IgD-negative memory B cell (primary cell): ENCODE results near the gene ACTR2. TPM values are rescaled to one million over a fixed set of nuclear protein-coding genes. Genes with fewer than 3 reads are reported as not detected.
"Not testable (repeated sequence)": the region's sequence is repeated elsewhere in the genome, so short reads cannot be mapped to it uniquely, and the experiment has no call there.

Source experiments
- H3K27ac Mint-ChIP-seq, 3 donors: one replicate each; pipeline ENCODE4 v1.8.0; 2020 to 2022; ENCODE audit warnings: mild to moderate bottlenecking in 3 of 3, mixed read lengths in 3 of 3, moderate library complexity in 1 of 3
- H3K27me3 Mint-ChIP-seq: one replicate; pipeline ENCODE4 v1.8.0; 2021; ENCODE audit warnings: mixed read lengths
- H3K36me3 Mint-ChIP-seq: one replicate; pipeline ENCODE4 v1.8.0; 2020; ENCODE audit warnings: mild to moderate bottlenecking, mixed read lengths
- H3K4me1 Mint-ChIP-seq, 3 donors: one replicate each; pipeline ENCODE4 v1.8.0; 2020 to 2022; ENCODE audit warnings: mixed read lengths in 3 of 3, mild to moderate bottlenecking in 1 of 3
- H3K4me3 Mint-ChIP-seq, 4 donors: one replicate each; pipeline ENCODE4 v1.8.0; 2020 to 2022; ENCODE audit warnings: mild to moderate bottlenecking in 4 of 4, mixed read lengths in 4 of 4, moderate library complexity in 3 of 4
- H3K9me3 Mint-ChIP-seq, 3 donors: one replicate each; pipeline ENCODE4 v1.8.0; 2020 to 2021; ENCODE audit warnings: mixed read lengths in 3 of 3, mild to moderate bottlenecking in 1 of 3
- polyA plus RNA-seq: library from polyadenylated mRNA; unstranded; fragments of 300-500 nt; fragmentation: Illumina TruSeq; gene quantifications from one replicate; pipeline ENCODE4 v1.2.3, GENCODE V29; 2021

ACTR2 gene
- polyA plus RNA-seq, 1 donor from 2014 or later = 296 TPM

DNA sequence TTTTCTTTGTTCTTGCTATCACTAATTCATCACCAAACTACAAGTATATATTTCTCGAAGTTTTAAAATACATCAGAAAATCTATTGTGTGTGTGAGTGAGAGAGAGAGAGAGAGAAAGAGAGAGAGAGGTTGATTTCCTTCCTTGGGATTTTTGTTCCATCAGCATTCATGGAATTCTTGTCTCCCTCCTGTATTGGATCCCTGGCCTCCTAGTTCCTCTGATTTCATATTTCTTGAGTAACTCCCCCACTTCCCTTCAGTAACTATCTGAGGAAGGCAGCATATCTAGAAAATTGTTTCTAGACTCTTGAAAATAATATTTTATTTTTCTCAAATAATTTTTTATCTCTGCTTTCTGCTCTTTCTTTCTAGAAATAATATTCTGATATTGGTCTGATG is 13.3 kb upstream of the ACTR2 start:
- Mint-ChIP-seq H3K27me3 (no peaks in the 10 kb centered on the region), H3K9me3 (no peaks in the 10 kb centered on the region), H3K27ac (no peak overlapping the region), H3K36me3 (no peaks in the 10 kb centered on the region), H3K4me3 (no peak overlapping the region), H3K4me1 (peaks cover 0 to 2% (median 0%) of the 10 kb centered on the region in 3 donors)

DNA sequence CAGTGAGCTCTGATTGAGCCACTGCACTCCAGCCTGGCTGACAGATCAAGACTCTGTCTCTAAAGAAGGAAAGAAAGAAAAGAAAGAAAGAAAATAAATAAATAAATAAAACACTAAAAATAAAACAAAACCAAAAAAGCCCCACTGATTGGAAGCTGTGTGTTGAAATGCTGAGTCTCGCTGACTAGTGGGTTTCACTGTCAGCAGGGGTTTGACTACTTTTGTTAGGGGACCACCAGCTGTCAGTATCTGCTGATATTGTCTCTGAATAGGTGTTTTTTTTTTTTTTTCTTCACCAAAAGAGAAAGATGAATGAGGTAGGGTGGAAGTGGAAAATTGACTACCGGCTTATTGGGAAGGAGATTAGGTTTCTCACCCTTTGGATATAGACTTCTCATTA is 12.8 kb upstream of the ACTR2 start:
- H3K4me3 Mint-ChIP-seq = no peak overlapping the region

DNA sequence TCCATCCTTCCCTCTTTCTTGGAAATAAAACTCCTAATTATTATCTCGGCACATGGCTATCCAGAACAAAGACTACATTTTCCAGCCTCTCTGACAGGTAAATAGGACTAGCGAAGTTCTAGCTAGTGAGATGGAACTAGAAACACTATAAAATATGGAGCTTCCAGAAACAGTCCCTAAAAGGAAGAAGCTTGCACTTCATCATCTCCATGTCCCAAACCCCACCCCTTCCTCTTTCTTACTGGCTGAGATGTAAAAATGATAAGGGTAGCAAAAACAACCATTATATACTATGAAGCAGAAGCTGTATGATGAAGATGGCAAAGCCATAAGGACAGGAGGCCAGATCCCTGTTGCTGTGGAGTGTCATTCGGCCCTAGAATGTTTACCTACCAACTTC is 11.7 kb upstream of the ACTR2 start:
- no peak overlapping the region for H3K4me3 Mint-ChIP-seq
- no peaks in the 10 kb centered on the region for H3K9me3 Mint-ChIP-seq
- H3K27ac Mint-ChIP-seq = peak overlapping the region in 1 of 3 donors; percentile 61
- peaks cover 0 to 2% (median 0%) of the 10 kb centered on the region in 3 donors for H3K4me1 Mint-ChIP-seq
- H3K27me3 Mint-ChIP-seq = no peaks in the 10 kb centered on the region
- no peaks in the 10 kb centered on the region for H3K36me3 Mint-ChIP-seq

More for the DNA sequence above, 12.8 kb upstream of the ACTR2 start:
- Mint-ChIP-seq H3K36me3 (no peaks in the 10 kb centered on the region), H3K9me3 (no peaks in the 10 kb centered on the region), H3K4me1 (peaks cover 0 to 2% (median 0%) of the 10 kb centered on the region in 3 donors), H3K27ac (no peak overlapping the region), H3K27me3 (no peaks in the 10 kb centered on the region)

DNA sequence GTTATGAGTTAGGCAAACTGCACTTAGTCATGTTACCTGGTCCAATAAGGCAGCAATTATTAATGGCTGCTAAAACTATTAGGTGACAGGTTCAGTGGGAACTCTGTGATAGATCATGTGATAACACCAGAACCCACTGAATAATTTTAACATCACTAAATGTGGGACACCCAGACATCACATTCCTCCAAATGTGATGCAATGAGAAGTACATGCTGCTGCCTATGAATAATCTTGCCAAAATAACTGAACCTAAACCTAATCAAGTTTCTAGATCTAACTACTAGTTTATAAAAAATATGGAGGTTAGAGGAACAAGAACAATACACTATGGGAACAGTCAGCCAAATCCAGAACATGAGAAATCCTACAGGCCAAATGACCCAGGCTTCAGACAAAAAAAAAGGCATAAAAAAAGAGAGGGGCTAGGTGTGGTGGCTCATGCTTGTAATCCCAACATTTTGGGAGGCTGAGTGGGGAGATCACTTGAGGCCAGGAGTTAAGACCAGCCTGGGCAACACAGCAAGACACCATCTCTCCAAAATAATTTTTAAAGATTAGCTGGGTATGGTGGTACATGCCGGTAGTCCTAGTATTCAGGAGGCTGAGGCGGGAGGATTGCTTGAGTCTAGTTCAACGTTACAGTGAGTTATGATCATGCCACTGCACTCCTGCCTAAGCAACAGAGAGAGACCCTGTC is 7.0 kb upstream of the ACTR2 start:
- Mint-ChIP-seq H3K36me3 (peaks cover 2% of the 10 kb centered on the region), H3K27me3 (no peaks in the 10 kb centered on the region), H3K4me3 (no peak overlapping the region), H3K9me3 (no peaks in the 10 kb centered on the region), H3K27ac (no peak overlapping the region), H3K4me1 (peaks cover 0 to 2% (median 2%) of the 10 kb centered on the region in 3 donors)

DNA sequence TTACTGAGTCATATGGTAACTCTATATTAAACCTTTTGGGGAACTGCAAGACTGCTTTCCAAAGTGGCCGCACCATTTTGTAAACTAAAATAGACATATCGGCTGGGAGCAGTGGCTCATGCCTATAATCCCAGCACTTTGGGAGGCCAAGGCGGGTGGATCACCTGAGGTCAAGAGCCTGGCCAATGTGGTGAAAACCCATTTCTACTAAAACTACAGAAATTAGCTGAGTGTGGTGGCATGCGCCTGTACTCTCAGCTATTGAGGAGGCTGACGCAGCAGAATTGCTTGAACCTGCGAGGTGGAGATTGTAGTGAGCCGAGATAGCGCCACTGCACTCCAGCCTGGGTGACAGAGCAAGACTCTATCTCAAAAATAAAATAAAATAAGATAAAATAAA is 6.4 kb upstream of the ACTR2 start:
- not testable (repeated sequence) for H3K27ac Mint-ChIP-seq, H3K4me3 Mint-ChIP-seq, H3K9me3 Mint-ChIP-seq, H3K4me1 Mint-ChIP-seq, H3K27me3 Mint-ChIP-seq, H3K36me3 Mint-ChIP-seq

DNA sequence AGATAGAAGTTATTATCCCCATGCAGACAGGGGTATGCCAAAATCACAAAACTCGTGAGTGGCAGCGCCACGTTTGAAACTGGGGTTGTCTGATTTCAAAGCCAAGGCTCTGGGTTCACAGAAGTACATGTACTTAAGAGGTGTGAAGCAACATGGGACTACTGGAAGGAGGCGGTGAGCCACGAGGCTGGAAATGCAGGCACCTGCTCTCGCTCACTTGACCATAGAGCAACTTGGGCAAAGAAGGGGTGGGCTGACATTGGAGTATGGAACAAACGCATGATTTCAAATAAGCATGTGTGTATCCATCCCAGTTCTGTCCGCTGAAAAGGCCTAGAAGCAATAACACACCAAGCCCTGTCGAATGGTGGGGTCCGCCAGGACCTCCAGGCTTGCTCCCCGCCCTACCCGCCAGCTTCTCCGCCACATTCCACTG is 593 bp upstream of the ACTR2 start:
- H3K9me3 Mint-ChIP-seq = no peaks in the 10 kb centered on the region
- peak overlapping the region; percentile 98 to 100 (median 99) for H3K27ac Mint-ChIP-seq
- H3K36me3 Mint-ChIP-seq = peaks cover 7% of the 10 kb centered on the region
- peaks cover 17 to 38% (median 25%) of the 10 kb centered on the region in 3 donors for H3K4me1 Mint-ChIP-seq
- H3K27me3 Mint-ChIP-seq = no peaks in the 10 kb centered on the region
- peak overlapping the region; percentile 97 to 98 (median 98) for H3K4me3 Mint-ChIP-seq

DNA sequence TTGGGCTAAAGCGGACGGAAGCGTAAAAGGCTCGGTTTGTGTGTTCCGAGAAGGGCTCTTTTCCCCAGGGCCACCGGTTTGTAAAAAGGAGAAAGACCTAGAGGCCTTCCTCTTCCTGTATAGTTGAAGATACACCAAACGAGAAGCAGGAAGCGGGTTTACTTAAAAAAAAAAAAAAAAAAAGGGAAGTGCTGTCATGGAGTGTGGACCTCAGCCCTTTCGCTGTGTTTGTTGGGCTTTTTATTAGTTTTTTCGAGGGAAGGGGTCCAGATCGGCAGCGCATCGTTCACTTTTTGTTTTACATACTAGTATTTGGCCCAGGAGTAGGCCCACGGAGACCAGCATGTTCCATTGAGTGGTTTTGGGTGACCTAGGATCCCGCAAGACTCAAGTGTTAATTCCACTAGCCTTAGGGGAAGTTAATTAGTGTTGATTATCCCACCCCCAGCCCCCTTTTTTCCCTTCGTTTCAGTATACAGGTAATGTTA is 676 bp downstream of the ACTR2 start:
- Mint-ChIP-seq H3K27me3 (no peaks in the 10 kb centered on the region), H3K36me3 (peaks cover 7% of the 10 kb centered on the region), H3K4me3 (peak overlapping the region; percentile 97 to 99 (median 98)), H3K27ac (peak overlapping the region; percentile 97 to 100 (median 98)), H3K4me1 (peaks cover 24 to 47% (median 32%) of the 10 kb centered on the region in 3 donors), H3K9me3 (no peaks in the 10 kb centered on the region)

DNA sequence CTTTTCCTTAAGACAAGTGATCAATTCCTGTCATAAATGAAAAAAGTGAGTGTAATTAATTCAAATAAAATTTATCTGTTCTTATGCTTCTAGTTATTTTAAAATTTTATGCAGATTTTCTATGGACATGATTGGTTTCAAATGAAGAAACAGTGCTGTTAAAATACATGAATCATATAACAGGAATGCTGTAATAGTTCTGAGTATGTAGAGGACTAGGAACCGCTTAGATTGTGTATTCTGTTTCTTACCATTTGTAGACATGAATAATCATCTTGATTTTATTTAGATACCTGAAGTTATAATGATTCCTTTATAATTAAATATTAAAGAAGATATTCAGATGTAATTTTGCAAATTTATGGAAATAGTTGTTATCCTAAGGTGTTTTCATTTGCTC is 3.5 kb downstream of the ACTR2 start:
- Mint-ChIP-seq H3K36me3 (peaks cover 5% of the 10 kb centered on the region), H3K4me3 (peak overlapping the region in 3 of 4 donors; percentile 74 to 89 (median 77)), H3K9me3 (no peaks in the 10 kb centered on the region), H3K27ac (peak overlapping the region in 2 of 3 donors; percentile 77 to 92), H3K27me3 (no peaks in the 10 kb centered on the region), H3K4me1 (peaks cover 40 to 59% (median 46%) of the 10 kb centered on the region in 3 donors)

DNA sequence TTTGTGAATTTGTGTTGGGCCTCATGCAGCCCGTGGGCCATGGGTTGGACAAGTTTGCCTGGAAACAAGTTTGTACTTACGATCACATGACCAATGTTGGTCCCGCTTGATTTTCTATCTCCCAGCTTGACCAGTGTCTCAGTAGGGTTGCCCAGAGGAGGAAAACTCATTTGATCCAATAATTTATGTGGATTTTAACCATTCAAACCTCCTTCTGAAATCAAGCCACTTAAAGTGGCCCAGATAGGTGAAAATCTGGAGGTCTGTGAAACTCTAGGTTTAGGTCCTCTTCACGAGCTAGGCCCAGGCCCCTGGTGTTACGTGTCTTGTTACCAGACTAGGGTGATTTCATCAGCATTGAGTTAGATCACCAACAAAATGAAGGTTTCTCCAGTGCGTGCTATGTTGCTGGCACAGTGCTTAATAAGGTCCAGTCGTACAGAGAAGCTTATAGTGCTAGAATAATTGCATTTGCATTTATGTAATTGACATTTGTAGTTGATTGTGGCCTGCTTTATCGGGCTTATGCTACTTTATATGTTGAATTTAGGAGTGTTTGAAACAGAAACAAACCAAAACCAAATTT is 4.4 kb downstream of the ACTR2 start:
- Mint-ChIP-seq H3K9me3 (no peaks in the 10 kb centered on the region), H3K4me3 (peak overlapping the region; percentile 17 to 89 (median 80)), H3K36me3 (peaks cover 4% of the 10 kb centered on the region), H3K27ac (peak overlapping the region; percentile 80 to 92 (median 83)), H3K27me3 (no peaks in the 10 kb centered on the region), H3K4me1 (peaks cover 40 to 53% (median 40%) of the 10 kb centered on the region in 3 donors)

DNA sequence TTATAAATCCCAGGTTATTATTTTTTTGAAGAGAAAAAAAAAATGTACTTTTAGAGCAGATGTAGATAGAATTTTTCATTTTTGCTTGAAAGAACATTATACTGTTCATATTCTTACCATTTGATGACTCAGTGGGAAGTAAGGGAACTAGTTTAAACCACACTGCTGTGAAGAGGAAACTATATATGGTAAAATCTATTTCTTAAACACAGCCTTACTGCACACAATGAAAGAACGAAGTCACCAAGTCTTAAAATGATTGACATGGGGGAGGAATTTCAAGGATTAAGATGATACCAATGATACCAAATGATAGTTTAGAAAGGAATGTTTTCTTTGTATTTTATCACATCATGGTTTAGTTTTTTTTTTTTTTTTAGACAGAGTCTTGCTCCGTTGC is 5.0 kb downstream of the ACTR2 start:
- peak overlapping the region; percentile 80 to 92 (median 83) for H3K27ac Mint-ChIP-seq
- peaks cover 4% of the 10 kb centered on the region for H3K36me3 Mint-ChIP-seq
- H3K27me3 Mint-ChIP-seq = no peaks in the 10 kb centered on the region
- no peaks in the 10 kb centered on the region for H3K9me3 Mint-ChIP-seq
- H3K4me3 Mint-ChIP-seq = peak overlapping the region in 3 of 4 donors; percentile 77 to 89 (median 84)
- H3K4me1 Mint-ChIP-seq = peaks cover 40 to 49% (median 41%) of the 10 kb centered on the region in 3 donors

DNA sequence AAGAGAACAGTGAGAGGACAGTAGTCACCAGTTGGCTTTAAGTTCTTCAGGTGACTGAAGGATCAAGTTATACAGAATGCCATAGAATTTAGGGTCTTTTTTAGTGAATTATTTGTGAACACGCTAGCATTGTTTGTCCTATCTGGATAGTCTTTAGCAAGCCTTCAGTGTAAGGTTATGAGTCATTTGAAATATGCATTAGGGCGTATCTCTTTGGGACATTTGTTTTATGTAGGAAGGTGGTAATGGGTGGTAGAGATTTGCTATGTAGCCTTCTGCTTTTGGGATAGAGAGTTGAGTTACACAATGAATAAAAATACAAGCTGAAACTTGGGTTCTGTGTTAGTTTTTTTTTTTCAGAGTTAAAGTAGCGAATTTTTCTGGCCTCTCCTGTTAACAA is 13.0 kb downstream of the ACTR2 start:
- Mint-ChIP-seq H3K27me3 (no peaks in the 10 kb centered on the region), H3K4me1 (peaks cover 10 to 20% (median 14%) of the 10 kb centered on the region in 3 donors), H3K9me3 (no peaks in the 10 kb centered on the region), H3K4me3 (no peak overlapping the region), H3K36me3 (no peaks in the 10 kb centered on the region), H3K27ac (no peak overlapping the region)

DNA sequence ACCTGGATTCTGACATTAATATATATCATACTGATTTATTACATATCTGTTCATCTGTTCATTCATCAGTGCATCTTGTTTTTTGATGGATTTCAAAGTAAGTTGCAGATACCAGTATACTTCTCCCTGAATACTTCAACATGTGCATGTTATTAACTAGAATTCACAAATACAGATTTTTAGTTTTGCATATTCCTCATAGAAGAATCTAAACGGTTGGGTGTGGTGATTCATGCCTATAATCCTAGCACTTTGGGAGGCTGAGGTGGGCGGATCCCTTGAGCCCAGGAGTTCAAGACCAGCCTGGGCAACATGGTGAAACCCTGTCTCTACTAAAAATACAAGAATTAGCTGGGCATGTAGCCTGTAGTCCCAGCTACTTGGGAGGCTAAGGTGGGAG is 16.8 kb downstream of the ACTR2 start:
- H3K36me3 Mint-ChIP-seq, H3K4me3 Mint-ChIP-seq, H3K27ac Mint-ChIP-seq, H3K27me3 Mint-ChIP-seq, H3K9me3 Mint-ChIP-seq: not testable (repeated sequence)
- peaks cover 8 to 24% (median 18%) of the 10 kb centered on the region in 3 donors for H3K4me1 Mint-ChIP-seq

DNA sequence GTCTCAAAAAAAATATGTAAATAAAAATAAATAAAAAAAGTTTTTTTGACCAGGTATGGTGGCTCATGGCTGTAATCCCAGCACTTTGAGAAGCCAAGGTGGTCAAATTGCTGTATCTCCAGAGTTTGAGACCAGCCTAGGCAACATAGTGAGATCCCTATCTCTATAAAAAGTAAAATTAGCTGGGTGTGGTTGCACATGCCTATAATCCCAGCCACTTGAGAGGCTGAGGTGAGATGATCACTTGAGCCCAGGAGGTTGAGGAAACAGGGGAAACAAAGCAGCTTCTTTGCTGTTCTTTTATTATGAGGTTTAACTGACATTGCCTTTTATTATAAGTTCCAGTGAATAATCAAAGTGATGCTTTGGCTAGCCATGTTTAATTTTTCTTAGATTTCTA is 25.0 kb downstream of the ACTR2 start:
- Mint-ChIP-seq H3K9me3 (no peaks in the 10 kb centered on the region), H3K4me3 (no peak overlapping the region), H3K27ac (no peak overlapping the region), H3K4me1 (peaks cover 2 to 11% (median 5%) of the 10 kb centered on the region in 3 donors), H3K36me3 (peaks cover 2% of the 10 kb centered on the region), H3K27me3 (no peaks in the 10 kb centered on the region)

DNA sequence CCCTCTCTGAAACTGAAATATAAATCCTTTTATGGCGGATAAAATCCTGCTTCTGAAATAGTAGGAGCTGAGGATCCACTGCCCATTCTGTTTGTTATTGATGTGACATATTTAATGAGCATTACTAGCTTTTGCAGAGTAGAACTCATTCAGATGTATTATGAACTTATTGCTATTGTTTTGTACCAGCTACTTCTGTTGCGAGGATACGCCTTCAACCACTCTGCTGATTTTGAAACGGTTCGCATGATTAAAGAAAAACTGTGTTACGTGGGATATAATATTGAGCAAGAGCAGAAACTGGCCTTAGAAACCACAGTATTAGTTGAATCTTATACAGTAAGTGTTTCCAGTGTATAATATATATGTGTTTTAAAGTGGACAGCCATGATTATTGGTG is 27.7 kb downstream of the ACTR2 start:
- Mint-ChIP-seq H3K9me3 (no peaks in the 10 kb centered on the region), H3K36me3 (peaks cover 2% of the 10 kb centered on the region), H3K27me3 (no peaks in the 10 kb centered on the region), H3K27ac (no peak overlapping the region), H3K4me3 (no peak overlapping the region), H3K4me1 (peaks cover 3 to 10% (median 4%) of the 10 kb centered on the region in 3 donors)

DNA sequence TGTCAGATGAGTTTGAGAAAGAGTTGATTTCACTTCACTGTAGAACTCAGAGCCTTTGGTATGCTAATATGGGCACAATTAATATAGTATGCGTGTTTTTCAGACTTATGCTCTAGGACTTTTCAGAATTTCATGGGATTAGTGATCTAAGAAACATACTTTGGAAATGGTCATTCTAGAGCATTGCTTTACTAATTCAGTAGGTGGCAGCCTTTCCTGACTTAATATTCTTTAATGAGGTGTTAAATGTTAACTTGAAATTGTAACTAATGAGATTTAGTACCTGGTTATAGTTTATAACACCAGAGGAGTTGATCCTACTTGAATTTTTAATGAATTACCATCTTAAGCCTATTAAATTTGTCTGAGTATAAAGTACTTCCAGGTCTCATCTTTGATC is 28.4 kb downstream of the ACTR2 start:
- Mint-ChIP-seq H3K27ac (no peak overlapping the region), H3K36me3 (no peaks in the 10 kb centered on the region), H3K27me3 (no peaks in the 10 kb centered on the region), H3K9me3 (no peaks in the 10 kb centered on the region), H3K4me1 (peaks cover 3 to 10% (median 4%) of the 10 kb centered on the region in 3 donors), H3K4me3 (no peak overlapping the region)

DNA sequence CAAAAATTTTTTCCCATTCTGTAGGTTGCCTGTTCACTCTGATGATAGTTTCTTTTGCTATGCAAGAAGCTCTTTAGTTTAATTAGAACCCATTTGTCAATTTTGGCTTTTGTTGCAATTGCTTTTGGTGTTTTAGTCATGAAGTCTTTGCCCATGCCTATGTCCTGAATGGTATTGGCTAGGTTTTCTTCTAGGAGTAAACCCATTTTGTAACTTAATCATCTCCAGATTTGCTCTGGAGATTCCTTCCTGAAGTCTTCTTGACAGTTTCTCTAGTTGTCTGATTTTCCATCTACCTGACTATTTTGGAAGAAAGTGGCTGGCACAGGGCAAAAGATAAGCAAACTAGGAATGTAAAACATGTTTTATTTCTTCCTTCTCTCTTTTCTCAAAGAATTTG is 30.2 kb downstream of the ACTR2 start:
- not testable (repeated sequence) for H3K36me3 Mint-ChIP-seq, H3K4me3 Mint-ChIP-seq
- H3K27ac Mint-ChIP-seq = peak overlapping the region in 1 of 3 donors; percentile 69

More for the DNA sequence above, 30.2 kb downstream of the ACTR2 start:
- H3K9me3 Mint-ChIP-seq, H3K4me1 Mint-ChIP-seq, H3K27me3 Mint-ChIP-seq: not testable (repeated sequence)
